Testis (tissue), 3 donors: ENCODE results near the gene OR52B6. TPM values are rescaled to one million over a fixed set of nuclear protein-coding genes. Genes with fewer than 3 reads are reported as not detected.

Source experiments
- DNase-seq: peaks from one replicate; pipeline ENCODE4 v3.0.0-alpha.2; 2019
- H3K27ac ChIP-seq, 2 donors: fragments of 200-600 bp; sonication (generic); one replicate each; pipeline ENCODE4 v1.5.1; 2019
- H3K27me3 ChIP-seq: fragments of 200-600 bp; sonication (generic); one replicate; pipeline ENCODE4 v1.5.1; 2019
- H3K36me3 ChIP-seq: fragments of 200-600 bp; sonication (generic); one replicate; pipeline ENCODE4 v1.5.1; 2017; ENCODE audit warnings: low read depth; ENCODE audit errors: missing control alignments
- H3K4me1 ChIP-seq: fragments of 200-600 bp; sonication (generic); one replicate; pipeline ENCODE4 v1.5.1; 2019
- H3K4me3 ChIP-seq, 2 donors: fragments of 200-600 bp; sonication (generic); one replicate each; pipeline ENCODE4 v1.5.1; 2017 to 2019
- H3K9me3 ChIP-seq: fragments of 200-600 bp; sonication (generic); one replicate; pipeline ENCODE4 v1.5.1; 2017
- CTCF ChIP-seq, 3 experiments: fragments of 450-650 bp in 2 of 3; fragments of 200-600 bp in 1 of 3; sonication (generic) in 1 of 3; IDR thresholded peaks; one replicate each; pipeline ENCODE4 v1.5.1; 2016 to 2019; ENCODE audit warnings: antibody characterized with exemption in 3 of 3, mild to moderate bottlenecking in 2 of 3, moderate library complexity in 1 of 3
- POLR2A ChIP-seq: fragments of 450-650 bp; IDR thresholded peaks from one replicate; pipeline ENCODE4 v1.6.1; 2017; ENCODE audit warnings: antibody characterized with exemption, mild to moderate bottlenecking, moderate library complexity
- WGBS, 2 donors: methylation state at CpG; one replicate each; pipeline ENCODE4 v1.1.5; 2018; 5-methylcytosine and 5-hydroxymethylcytosine counted together
- intact Hi-C: fragments of 100-400 bp; cut with DNase I; formaldehyde crosslinking; loops from one replicate; pipeline ENCODE4 v1.15.1; 2023; ENCODE audit warnings: low total_unique reads
- polyA plus RNA-seq: library from polyadenylated mRNA; stranded (reverse); fragments of 350-450 nt; fragmentation: Illumina TruSeq; extraction: RNeasy Lipid Tissue Mini Kit (QIAGEN cat#74804); gene quantifications from one replicate; pipeline ENCODE4 v1.2.3, GENCODE V29; 2014; ENCODE audit warnings: low read depth, low replicate concordance; ENCODE audit not compliant: insufficient read depth
- total RNA-seq, 2 donors: library from RNA; depleted of rRNA; stranded (reverse); fragments of >200 nt; gene quantifications; one replicate each; pipeline ENCODE4 v1.2.3, GENCODE V29; 2016

Gene OR52B6
- total and polyA plus RNA-seq, 3 donors from 2014 or later, result not detected

GRCh38 chr11:5611627-5612026 lies 30.9 kb downstream of the OR52B6 start:
- Histone ChIP-seq H3K9me3 (no peaks in the 10 kb centered on the region), H3K27ac (no peak overlapping the region), H3K4me1 (no peaks in the 10 kb centered on the region), H3K36me3 (no peaks in the 10 kb centered on the region), H3K4me3 (no peak overlapping the region), H3K27me3 (no peaks in the 10 kb centered on the region)
- no peak for DNase-seq
- intact Hi-C loops, result no loop called here
- TF ChIP-seq CTCF (IDR thresholded peaks at IDR 0.05) (no peak), POLR2A (no peak)
- WGBS, 2 donors, result 94 to 95% methylated on average over 11 of the region's 11 CpGs

GRCh38 chr11:5618807-5619206 lies 38.1 kb downstream of the OR52B6 start:
- TF ChIP-seq CTCF (IDR thresholded peaks at IDR 0.05) (no peak), POLR2A (no peak)
- no peaks in the 10 kb centered on the region for H3K27me3 ChIP-seq
- H3K4me1 ChIP-seq, result no peaks in the 10 kb centered on the region
- H3K4me3 ChIP-seq, result no peak overlapping the region
- H3K36me3 ChIP-seq, result no peaks in the 10 kb centered on the region
- H3K9me3 ChIP-seq, result no peaks in the 10 kb centered on the region
- intact Hi-C loops, result no loop called here
- 79 to 83% methylated on average over 3 of the region's 3 CpGs for WGBS, 2 donors
- DNase-seq, result no peak
- no peak overlapping the region for H3K27ac ChIP-seq

GRCh38 chr11:5620651-5621521 lies 40.2 kb downstream of the OR52B6 start:
- Histone ChIP-seq H3K9me3 (no peaks in the 10 kb centered on the region), H3K4me1 (peaks cover 8% of the 10 kb centered on the region), H3K27ac (no peak overlapping the region), H3K27me3 (no peaks in the 10 kb centered on the region), H3K4me3 (no peak overlapping the region), H3K36me3 (no peaks in the 10 kb centered on the region)
- TF ChIP-seq POLR2A (no peak), CTCF (IDR thresholded peaks at IDR 0.05) (no peak)
- WGBS, 2 donors, result 45 to 46% methylated on average over 3 of the region's 3 CpGs
- intact Hi-C loops, result no loop called here
- DNase-seq, result no peak

- H3K4me3 ChIP-seq, result no peak overlapping the region
- peaks cover 10% of the 10 kb centered on the region for H3K4me1 ChIP-seq
- H3K36me3 ChIP-seq, result no peaks in the 10 kb centered on the region
- no peak overlapping the region for H3K27ac ChIP-seq
- no peaks in the 10 kb centered on the region for H3K9me3 ChIP-seq
- no peak for DNase-seq
- no peaks in the 10 kb centered on the region for H3K27me3 ChIP-seq
- TF ChIP-seq POLR2A (no peak), CTCF (IDR thresholded peaks at IDR 0.05) (no peak)
- intact Hi-C loops, result no loop called here
Measured at GRCh38 chr11:5621580-5621979, 40.9 kb downstream of the OR52B6 start.

GRCh38 chr11:5622802-5623201 lies 42.1 kb downstream of the OR52B6 start:
- no peaks in the 10 kb centered on the region for H3K27me3 ChIP-seq
- peaks cover 10% of the 10 kb centered on the region for H3K4me1 ChIP-seq
- no peaks in the 10 kb centered on the region for H3K9me3 ChIP-seq
- no peak for TF ChIP-seq CTCF (IDR thresholded peaks at IDR 0.05)
- TF ChIP-seq POLR2A, result no peak
- H3K4me3 ChIP-seq, result no peak overlapping the region
- no peak overlapping the region for H3K27ac ChIP-seq
- 94 to 96% methylated on average over 3 of the region's 3 CpGs for WGBS, 2 donors
- intact Hi-C loops, result no loop called here
- no peaks in the 10 kb centered on the region for H3K36me3 ChIP-seq
- no peak for DNase-seq
